H1 (cell line): Measurements from ENCODE around the gene RBMS1. TPM values are rescaled to one million over a fixed set of nuclear protein-coding genes. Genes with fewer than 3 reads are reported as not detected.

Experiments
- CTCF ChIA-PET: fragments of 300-600 bp; sonication (Branson Sonifier 250); formaldehyde crosslinking; loops from one replicate; lab custom pipeline; 2021; ENCODE audit not compliant: partially characterized antibody; lab: Charles Lee
- POLR2A ChIA-PET: fragments of 300-600 bp; sonication (Branson Sonifier 250); formaldehyde crosslinking; loops from one replicate; lab custom pipeline; 2021; ENCODE audit warnings: inconsistent platforms; ENCODE audit not compliant: partially characterized antibody; lab: Charles Lee
- DNase-seq, 2 experiments: peaks; one replicate each; pipeline versions ENCODE4 v3.0.0 to v3.0.0-alpha.2; 2010 to 2022; ENCODE audit warnings: low spot score in 2 of 2, low read depth in 1 of 2, mixed read lengths in 1 of 2
- FAIRE-seq: peaks from 2 replicates; lab custom pipeline; 2011; peaks lifted over from hg19 to GRCh38; lab: Jason Lieb, UNC
- H2AFZ ChIP-seq: 2 replicates; pipeline ENCODE4 v1.8.1; 2012; ENCODE audit warnings: low read length, inconsistent platforms
- H2AK5ac ChIP-seq: 2 replicates; pipeline ENCODE4 v1.6.1; 2013; ENCODE audit warnings: low read depth, low read length
- H2BK120ac ChIP-seq: replicated peaks from 2 replicates; pipeline ENCODE3; 2013; ENCODE audit warnings: low read depth, low read length, inconsistent platforms
- H2BK12ac ChIP-seq: 2 replicates; pipeline ENCODE4 v1.6.1; 2013; ENCODE audit warnings: low read depth, low read length
- H2BK15ac ChIP-seq: 2 replicates; pipeline ENCODE4 v1.6.1; 2013; ENCODE audit warnings: low read length
- H2BK20ac ChIP-seq: 2 replicates; pipeline ENCODE4 v1.6.1; 2013; ENCODE audit warnings: low read length
- H2BK5ac ChIP-seq: 2 replicates; pipeline ENCODE4 v1.6.1; 2013; ENCODE audit warnings: low read depth, low read length
- H3K14ac ChIP-seq: 2 replicates; pipeline ENCODE4 v1.6.1; 2013; ENCODE audit warnings: inconsistent platforms; ENCODE audit not compliant: insufficient read length
- H3K18ac ChIP-seq: 2 replicates; pipeline ENCODE4 v1.6.1; 2013; ENCODE audit warnings: low read length; ENCODE audit errors: extremely low read depth
- H3K23ac ChIP-seq: 2 replicates; pipeline ENCODE4 v1.6.1; 2013; ENCODE audit warnings: inconsistent platforms; ENCODE audit not compliant: insufficient read length
- H3K23me2 ChIP-seq: 2 replicates; pipeline ENCODE4 v1.6.1; 2013; ENCODE audit warnings: low read depth, low read length
- H3K27ac ChIP-seq: 2 replicates; pipeline ENCODE4 v1.6.1; 2011; ENCODE audit warnings: low read depth, low read length, inconsistent platforms
- H3K27me3 ChIP-seq, 4 experiments: replicated peaks in 1 of 4; 1 replicate in 1 of 4; 2 replicates in 3 of 4; pipeline versions ENCODE4 v1.6.1 to v1.8.1; 2011 to 2013; ENCODE audit warnings: low read length in 3 of 4, mild to moderate bottlenecking in 3 of 4, inconsistent platforms in 2 of 4, mixed read lengths in 2 of 4, moderate library complexity in 1 of 4; ENCODE audit not compliant: control insufficient read depth in 3 of 4, insufficient read depth in 3 of 4; ENCODE audit errors: extremely low read depth in 1 of 4
- H3K36me3 ChIP-seq, 4 experiments: 2 replicates each; pipeline versions ENCODE4 v1.6.1 to v1.8.1; 2011 to 2013; ENCODE audit warnings: mild to moderate bottlenecking in 4 of 4, low read length in 3 of 4, moderate library complexity in 2 of 4, control low read depth in 1 of 4, inconsistent platforms in 1 of 4; ENCODE audit not compliant: insufficient read depth in 4 of 4, control insufficient read depth in 2 of 4
- H3K4ac ChIP-seq: replicated peaks from 2 replicates; pipeline ENCODE3; 2013; ENCODE audit warnings: low read length, low read depth, mixed read lengths, inconsistent platforms; ENCODE audit not compliant: insufficient read length
- H3K4me1 ChIP-seq, 4 experiments: replicated peaks in 1 of 4; 1 replicate in 1 of 4; 2 replicates in 3 of 4; pipeline versions ENCODE4 v1.6.1 to v1.8.1; 2011 to 2013; ENCODE audit warnings: low read length in 3 of 4, inconsistent platforms in 2 of 4, mixed read lengths in 1 of 4; ENCODE audit not compliant: insufficient read depth in 4 of 4, control insufficient read depth in 3 of 4
- H3K4me2 ChIP-seq, 2 experiments: 2 replicates each; pipeline versions ENCODE4 v1.6.1 to v1.8.1; 2011 to 2013; ENCODE audit warnings: low read depth in 2 of 2, low read length in 2 of 2, control low read depth in 1 of 2, inconsistent platforms in 1 of 2, mild to moderate bottlenecking in 1 of 2; ENCODE audit not compliant: insufficient read depth in 1 of 2
- H3K4me3 ChIP-seq, 4 experiments: fragments of 200-600, 300-600 bp in 1 of 4; sonication (generic), shearing (Covaris generic), sonication (Bioruptor Twin) in 1 of 4; 2 replicates each; pipeline versions ENCODE4 v1.5.1 to v1.8.1; 2011 to 2016; ENCODE audit warnings: low read length in 4 of 4, low read depth in 3 of 4, control low read depth in 2 of 4, inconsistent platforms in 2 of 4, mild to moderate bottlenecking in 2 of 4, mixed read lengths in 1 of 4, moderate library complexity in 1 of 4; ENCODE audit not compliant: insufficient read depth in 2 of 4; ENCODE audit errors: extremely low read depth in 1 of 4
- H3K56ac ChIP-seq: replicated peaks from 2 replicates; pipeline ENCODE3; 2013; ENCODE audit warnings: low read depth, mild to moderate bottlenecking, mixed read lengths, low read length, inconsistent platforms; ENCODE audit not compliant: insufficient read length
- H3K79me1 ChIP-seq: 2 replicates; pipeline ENCODE4 v1.6.1; 2013; ENCODE audit warnings: low read depth, low read length, control low read depth
- H3K79me2 ChIP-seq, 2 experiments: 2 replicates each; pipeline versions ENCODE4 v1.6.1 to v1.8.1; 2012 to 2013; ENCODE audit warnings: low read length in 2 of 2, mild to moderate bottlenecking in 2 of 2, inconsistent platforms in 1 of 2; ENCODE audit not compliant: insufficient read depth in 2 of 2, control insufficient read depth in 1 of 2
- H3K9ac ChIP-seq, 4 experiments: replicated peaks in 1 of 4; 1 replicate in 1 of 4; 2 replicates in 3 of 4; pipeline versions ENCODE4 v1.6.1 to v1.8.1; 2011 to 2013; ENCODE audit warnings: low read depth in 3 of 4, low read length in 3 of 4, control low read depth in 2 of 4, mild to moderate bottlenecking in 2 of 4, moderate library complexity in 2 of 4, inconsistent platforms in 1 of 4; ENCODE audit errors: extremely low read depth in 1 of 4
- H3K9me3 ChIP-seq, 2 experiments: 2 replicates each; pipeline versions ENCODE4 v1.6.1 to v1.8.1; 2012 to 2013; ENCODE audit warnings: mild to moderate bottlenecking in 2 of 2, moderate library complexity in 2 of 2, control low read depth in 1 of 2, inconsistent platforms in 1 of 2, low read depth in 1 of 2, low read length in 1 of 2, mixed read lengths in 1 of 2; ENCODE audit not compliant: insufficient read depth in 2 of 2
- H4K20me1 ChIP-seq, 2 experiments: replicated peaks in 1 of 2; 2 replicates each; pipeline versions ENCODE3 to v1.8.1; 2011 to 2013; ENCODE audit warnings: inconsistent platforms in 2 of 2, low read length in 2 of 2, mild to moderate bottlenecking in 1 of 2; ENCODE audit not compliant: insufficient read depth in 2 of 2, control insufficient read depth in 1 of 2
- H4K5ac ChIP-seq: 2 replicates; pipeline ENCODE4 v1.6.1; 2013; ENCODE audit warnings: low read length, low read depth, mixed read lengths, inconsistent platforms; ENCODE audit not compliant: insufficient read length
- H4K8ac ChIP-seq: 2 replicates; pipeline ENCODE4 v1.8.0; 2013; ENCODE audit warnings: mild to moderate bottlenecking, moderate library complexity, low read length, inconsistent platforms; ENCODE audit not compliant: insufficient read depth; ENCODE audit errors: extremely low read depth
- H4K91ac ChIP-seq: replicated peaks from 2 replicates; pipeline ENCODE3; 2013; ENCODE audit warnings: low read length, mixed read lengths, inconsistent platforms; ENCODE audit not compliant: insufficient read length
- EGR1 ChIP-seq: IDR thresholded peaks from 2 replicates; pipeline ENCODE4 v1.6.1; 2011; ENCODE audit warnings: low read depth, low read length, borderline replicate concordance
- GABPA ChIP-seq: IDR thresholded peaks from 2 replicates; pipeline ENCODE4 v1.6.1; 2011; ENCODE audit warnings: mild to moderate bottlenecking, low read length, moderate library complexity, borderline replicate concordance; ENCODE audit not compliant: insufficient read depth
- HDAC2 ChIP-seq, 2 experiments: fragments of 300-600 bp in 1 of 2; sonication (generic) in 1 of 2; IDR thresholded peaks; 2 replicates each; pipeline ENCODE4 v1.6.1; 2011 to 2012; ENCODE audit warnings: low read depth in 2 of 2, low read length in 2 of 2, mild to moderate bottlenecking in 2 of 2, moderate library complexity in 2 of 2, borderline replicate concordance in 1 of 2, inconsistent platforms in 1 of 2
- POLR2A ChIP-seq, 2 experiments: IDR thresholded peaks; 1 replicate in 1 of 2; 2 replicates in 1 of 2; pipeline ENCODE4 v1.6.1; 2011; ENCODE audit warnings: low read depth in 2 of 2, low read length in 2 of 2, mild to moderate bottlenecking in 2 of 2; ENCODE audit errors: control extremely low read depth in 1 of 2
- RNF2 ChIP-seq: fragments of 200-900, 300-1000 bp; sonication (generic); IDR thresholded peaks from 2 replicates; pipeline ENCODE4 v1.7.1; 2016; ENCODE audit warnings: borderline replicate concordance, low read depth, mild to moderate bottlenecking, antibody characterized with exemption, low read length; ENCODE audit not compliant: poor library complexity, severe bottlenecking; ENCODE audit errors: missing control alignments
- SIN3A ChIP-seq, 2 experiments: IDR thresholded peaks in 1 of 2; conservative IDR thresholded peaks in 1 of 2; 2 replicates each; pipeline ENCODE4 v1.6.1; 2011 to 2012; ENCODE audit warnings: low read length in 2 of 2, improper control_type of control experiment in 1 of 2, low read depth in 1 of 2, mild to moderate bottlenecking in 1 of 2
- SP1 ChIP-seq: IDR thresholded peaks from 2 replicates; pipeline ENCODE4 v1.6.1; 2011; ENCODE audit warnings: low read depth, low read length
- YY1 ChIP-seq: IDR thresholded peaks from 2 replicates; pipeline ENCODE4 v1.6.1; 2011; ENCODE audit warnings: low read depth, mild to moderate bottlenecking, low read length
- ZNF274 ChIP-seq: IDR thresholded peaks from 2 replicates; pipeline ENCODE4 v1.7.0; 2012; ENCODE audit warnings: low read length, borderline replicate concordance; ENCODE audit errors: extremely low read depth
- WGBS, 2 experiments: shearing (Covaris generic) in 1 of 2; methylation state at CpG; one replicate each; pipeline versions ENCODE4 v1.1.6 to v1.1.7; 2013 to 2015; ENCODE audit warnings: low lambda C conversion rate in 2 of 2, mixed read lengths in 2 of 2, inconsistent platforms in 1 of 2, low coverage in 1 of 2, missing lambda C conversion rate in 1 of 2; ENCODE audit not compliant: insufficient replicate concordance in 2 of 2, insufficient coverage in 1 of 2, insufficient read length in 1 of 2; ENCODE audit errors: extremely low coverage in 1 of 2, missing lambda C conversion rate in 1 of 2; 5-methylcytosine and 5-hydroxymethylcytosine counted together
- polyA plus RNA-seq, 7 experiments: library from polyadenylated mRNA; depleted of rRNA in 3 of 7; stranded (reverse) in 5 of 7; unstranded in 2 of 7; fragments of >200 nt in 5 of 7; fragments of 200-250 nt in 2 of 7; gene quantifications; 1 replicate in 5 of 7; 2 replicates in 1 of 7; 4 replicates in 1 of 7; pipeline versions ENCODE4 v1.2.1 to v1.2.3, GENCODE V29; 2011 to 2013; ENCODE audit warnings: missing spikeins in 2 of 7, mixed read lengths in 2 of 7
- total RNA-seq: library from RNA; stranded (reverse); fragmentation: NEBNext Ultra II Directional; extraction: Animal tissue kit (Norgen Biotek cat#: 25700); gene quantifications from 2 replicates; pipeline ENCODE4 v1.2.1, GENCODE V29; 2021
- TF ChIP-seq, protein P1 (sequence below): IDR thresholded peaks from 2 replicates; pipeline ENCODE4 v1.6.1; 2012; ENCODE audit warnings: low read length, inconsistent platforms

RBMS1 gene
- total and polyA plus RNA-seq, 2 of the 8 experiments (the other 6 are each of a cell fraction or from before 2014, with no cell fraction given) = 53.7 to 60.0 TPM

DNA sequence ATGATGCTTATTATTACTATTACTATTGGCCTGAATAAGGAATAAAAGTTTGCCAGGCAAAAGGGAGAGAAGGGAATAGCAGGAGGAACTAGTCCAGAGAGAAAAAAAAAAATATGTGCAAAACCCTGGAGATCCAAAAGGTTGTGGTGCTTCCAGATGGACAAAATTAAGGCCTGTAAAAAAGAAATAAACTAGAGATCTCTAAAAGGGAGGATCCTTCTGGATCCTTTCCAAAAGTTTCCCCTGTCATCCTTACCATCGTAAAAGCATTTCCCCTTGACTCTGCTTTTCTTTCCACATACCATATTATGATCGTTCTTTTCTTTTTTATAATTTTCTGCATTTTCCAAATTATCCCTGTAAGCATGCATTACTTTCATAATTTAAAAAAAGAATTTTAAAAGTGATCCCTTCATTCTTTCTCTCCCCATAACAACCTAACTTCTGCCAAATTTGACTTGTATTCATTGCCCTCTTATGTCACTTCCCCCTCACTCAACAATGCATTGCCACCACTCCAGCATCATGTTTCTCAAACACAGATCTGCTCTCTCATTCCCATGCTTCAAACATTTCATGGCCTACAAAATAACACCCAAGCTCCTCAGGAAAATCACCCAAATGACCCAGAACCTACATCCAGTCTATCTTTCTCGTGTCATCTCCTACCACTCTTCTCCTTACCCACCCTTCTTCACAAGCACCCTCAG, 40.3 kb downstream of the RBMS1 start:
- 83% methylated on average over 3 of the region's 3 CpGs; no CpG with 5 or more reads in 1 of the 2 experiments for WGBS, 2 experiments
- Histone ChIP-seq H3K18ac (no peak overlapping the region), H3K23ac (no peak overlapping the region), H3K36me3 (no peaks in the 10 kb centered on the region; a peak in 2 of 8 replicates), H4K8ac (no peak overlapping the region), H2BK120ac (no peak overlapping the region), H2AK5ac (no peak overlapping the region), H3K4me3 (no peak overlapping the region), H3K27me3 (no peaks in the 10 kb centered on the region), H3K4ac (no peak overlapping the region), H3K79me1 (peaks cover 3% of the 10 kb centered on the region; the same call in 1 of the 2 replicates), H2BK5ac (no peak overlapping the region), H3K79me2 (peaks cover 0 to 39% of the 10 kb centered on the region in 2 experiments; a peak in 2 of 4 replicates), H3K23me2 (no peaks in the 10 kb centered on the region), H4K5ac (no peak overlapping the region), H3K56ac (no peak overlapping the region), H3K9ac (no peak overlapping the region), H3K9me3 (peaks cover 0 to 3% of the 10 kb centered on the region in 2 experiments; a peak in 1 of 4 replicates), H4K20me1 (peaks cover 0 to 3% of the 10 kb centered on the region in 2 experiments), H3K14ac (no peak overlapping the region), H4K91ac (no peak overlapping the region), H2AFZ (no peak overlapping the region), H2BK15ac (no peak overlapping the region), H3K4me2 (no peak overlapping the region), H3K27ac (no peak overlapping the region), H3K4me1 (no peaks in the 10 kb centered on the region), H2BK12ac (no peak overlapping the region), H2BK20ac (no peak overlapping the region)
- ChIA-PET CTCF (interaction anchor here (1.1 to 1.4 kb wide), 2 partner anchors 24 to 129 kb away, joined by 3 to 4 read pairs; no protein-coding TSS in a partner anchor), POLR2A (no interaction called here)
- FAIRE-seq (no peak), DNase-seq (no peak)
- no peak for TF ChIP-seq RNF2
- no peak for TF ChIP-seq HDAC2 (IDR thresholded peaks at IDR 0.05; ENCODE audit: borderline replicate concordance in 1 of 2, low read depth in 2 of 2, low read length in 2 of 2)
- no peak for TF ChIP-seq GABPA
- TF ChIP-seq YY1 = no peak
- no peak for TF ChIP-seq ZNF274
- no peak for TF ChIP-seq POLR2A (IDR thresholded peaks at IDR 0.05; ENCODE audit: control extremely low read depth in 1 of 2, low read depth in 2 of 2, low read length in 2 of 2)
- TF ChIP-seq SP1 = no peak
- no peak for TF ChIP-seq EGR1
- TF ChIP-seq, protein P1, sequence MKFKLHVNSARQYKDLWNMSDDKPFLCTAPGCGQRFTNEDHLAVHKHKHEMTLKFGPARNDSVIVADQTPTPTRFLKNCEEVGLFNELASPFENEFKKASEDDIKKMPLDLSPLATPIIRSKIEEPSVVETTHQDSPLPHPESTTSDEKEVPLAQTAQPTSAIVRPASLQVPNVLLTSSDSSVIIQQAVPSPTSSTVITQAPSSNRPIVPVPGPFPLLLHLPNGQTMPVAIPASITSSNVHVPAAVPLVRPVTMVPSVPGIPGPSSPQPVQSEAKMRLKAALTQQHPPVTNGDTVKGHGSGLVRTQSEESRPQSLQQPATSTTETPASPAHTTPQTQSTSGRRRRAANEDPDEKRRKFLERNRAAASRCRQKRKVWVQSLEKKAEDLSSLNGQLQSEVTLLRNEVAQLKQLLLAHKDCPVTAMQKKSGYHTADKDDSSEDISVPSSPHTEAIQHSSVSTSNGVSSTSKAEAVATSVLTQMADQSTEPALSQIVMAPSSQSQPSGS = no peak
- TF ChIP-seq SIN3A (conservative IDR thresholded peaks at IDR 0.05 in 1 of 2, IDR thresholded peaks at IDR 0.05 in 1 of 2; ENCODE audit: low read depth in 1 of 2, low read length in 2 of 2) = no peak
